SU-DHL-6 (cell line): ENCODE measurements around the gene S100PBP.
A peak's percentile ranks its signal among the peaks of the same experiment; 100 is the strongest.

Experiments used
- H2AFZ ChIP-seq: fragments of 200-600 bp; sonication (generic); 2 replicates; pipeline ENCODE4 v1.6.1; 2014; ENCODE audit warnings: low read depth, mild to moderate bottlenecking, moderate library complexity, mixed read lengths, antibody characterized with exemption, low read length; ENCODE audit not compliant: severe bottlenecking
- H3F3A ChIP-seq: fragments of 200-600 bp; shearing (Covaris generic); 2 replicates; pipeline ENCODE4 v1.6.0; 2016; ENCODE audit warnings: antibody characterized with exemption, mild to moderate bottlenecking; ENCODE audit not compliant: insufficient read depth
- H3K27ac ChIP-seq: fragments of 200-600 bp; sonication (generic); 2 replicates; pipeline ENCODE4 v1.5.1; 2016; ENCODE audit warnings: low read depth, mild to moderate bottlenecking, low read length, moderate library complexity, mixed read lengths
- H3K27me3 ChIP-seq: fragments of 200-600 bp; sonication (generic), shearing (Covaris generic); 2 replicates; pipeline ENCODE4 v1.6.0; 2014; ENCODE audit warnings: mild to moderate bottlenecking, low read length
- H3K36me3 ChIP-seq: fragments of 200-600 bp; sonication (generic); 2 replicates; pipeline ENCODE4 v1.6.1; 2014; ENCODE audit warnings: mild to moderate bottlenecking, low read length, mixed read lengths
- H3K4me2 ChIP-seq: fragments of 300-600, 200-600 bp; shearing (Covaris generic), sonication (generic); 2 replicates; pipeline ENCODE4 v1.6.0; 2014; ENCODE audit warnings: low read length, low read depth, mild to moderate bottlenecking; ENCODE audit not compliant: poor library complexity, severe bottlenecking
- H3K4me3 ChIP-seq: fragments of 200-600 bp; sonication (generic); 2 replicates; pipeline ENCODE4 v1.5.1; 2014; ENCODE audit warnings: antibody characterized with exemption, low read length, mild to moderate bottlenecking, mixed read lengths; ENCODE audit not compliant: insufficient read depth, poor library complexity, severe bottlenecking
- H3K79me2 ChIP-seq: fragments of 200-600 bp; sonication (generic); 2 replicates; pipeline ENCODE4 v1.6.1; 2014; ENCODE audit warnings: mild to moderate bottlenecking, low read length, moderate library complexity; ENCODE audit not compliant: insufficient read depth
- H3K9ac ChIP-seq: fragments of 200-600 bp; sonication (generic); 2 replicates; pipeline ENCODE4 v1.7.0; 2014; ENCODE audit warnings: mild to moderate bottlenecking, low read length
- H3K9me2 ChIP-seq: fragments of 200-600 bp; sonication (generic); replicated peaks from 2 replicates; pipeline ENCODE4 v1.6.1; 2014; ENCODE audit warnings: low read length; ENCODE audit not compliant: insufficient read depth
- H3K9me3 ChIP-seq: fragments of 200-600 bp; sonication (generic); 2 replicates; pipeline ENCODE4 v1.6.1; 2014; ENCODE audit warnings: low read length, mixed read lengths; ENCODE audit not compliant: insufficient read depth
- H4K20me1 ChIP-seq: fragments of 200-600 bp; sonication (generic); 2 replicates; pipeline ENCODE4 v1.6.1; 2014; ENCODE audit warnings: low read depth, mild to moderate bottlenecking, antibody characterized with exemption, low read length, moderate library complexity, mixed read lengths
- EZH2phosphoT487 ChIP-seq: fragments of 200-600 bp; sonication (generic), shearing (Covaris generic); conservative IDR thresholded peaks from 2 replicates; pipeline ENCODE4 v1.6.1; 2018; ENCODE audit warnings: mild to moderate bottlenecking, antibody characterized with exemption, low read length, moderate library complexity, mixed read lengths
- TF ChIP-seq, protein P1 (sequence below): fragments of 200-600 bp; sonication (generic); IDR thresholded peaks from one replicate; pipeline ENCODE4 v1.5.1; 2017; ENCODE audit warnings: antibody characterized with exemption, mild to moderate bottlenecking, low read length, moderate library complexity; ENCODE audit not compliant: insufficient read depth, poor library complexity, severe bottlenecking

Gene S100PBP

DNA sequence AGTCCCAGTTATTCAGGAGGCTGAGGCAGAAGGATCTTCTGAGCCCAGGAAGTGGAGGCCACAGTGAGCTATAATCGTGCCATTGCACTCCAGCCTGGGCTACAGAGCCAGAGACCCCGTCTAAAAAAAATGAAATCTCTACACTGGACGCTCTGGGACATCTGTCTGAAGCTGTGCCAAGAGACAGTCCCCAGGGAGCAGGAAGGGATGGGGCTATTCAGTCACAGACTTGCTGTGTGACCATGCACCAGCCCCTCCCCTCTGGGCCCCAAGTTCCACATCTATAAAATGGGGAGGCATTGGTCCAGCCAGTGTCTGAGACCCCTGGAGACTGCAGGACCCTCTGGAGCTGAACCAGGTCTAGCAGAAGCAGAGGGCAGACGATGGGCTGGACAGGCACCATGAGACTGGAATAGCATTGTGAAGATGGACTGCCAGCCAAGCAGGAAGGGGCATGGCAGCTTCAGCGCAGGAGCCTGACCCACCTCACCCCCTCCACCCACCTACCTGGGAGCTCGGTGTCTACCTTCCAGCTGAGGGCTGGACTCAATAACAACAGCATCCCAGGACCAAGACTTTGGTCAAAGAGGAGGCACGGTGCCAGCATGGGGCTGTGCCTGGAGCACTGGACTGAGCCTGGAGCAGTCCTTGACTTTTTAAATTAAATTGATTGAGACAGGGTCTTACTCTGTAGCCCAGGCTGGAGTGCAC lies 82.3 kb downstream of the S100PBP start:
- H3K9ac ChIP-seq, result no peak overlapping the region
- no peak overlapping the region for H3K27ac ChIP-seq
- no peak overlapping the region for H2AFZ ChIP-seq
- TF ChIP-seq EZH2phosphoT487, result no peak
- TF ChIP-seq, protein P1, sequence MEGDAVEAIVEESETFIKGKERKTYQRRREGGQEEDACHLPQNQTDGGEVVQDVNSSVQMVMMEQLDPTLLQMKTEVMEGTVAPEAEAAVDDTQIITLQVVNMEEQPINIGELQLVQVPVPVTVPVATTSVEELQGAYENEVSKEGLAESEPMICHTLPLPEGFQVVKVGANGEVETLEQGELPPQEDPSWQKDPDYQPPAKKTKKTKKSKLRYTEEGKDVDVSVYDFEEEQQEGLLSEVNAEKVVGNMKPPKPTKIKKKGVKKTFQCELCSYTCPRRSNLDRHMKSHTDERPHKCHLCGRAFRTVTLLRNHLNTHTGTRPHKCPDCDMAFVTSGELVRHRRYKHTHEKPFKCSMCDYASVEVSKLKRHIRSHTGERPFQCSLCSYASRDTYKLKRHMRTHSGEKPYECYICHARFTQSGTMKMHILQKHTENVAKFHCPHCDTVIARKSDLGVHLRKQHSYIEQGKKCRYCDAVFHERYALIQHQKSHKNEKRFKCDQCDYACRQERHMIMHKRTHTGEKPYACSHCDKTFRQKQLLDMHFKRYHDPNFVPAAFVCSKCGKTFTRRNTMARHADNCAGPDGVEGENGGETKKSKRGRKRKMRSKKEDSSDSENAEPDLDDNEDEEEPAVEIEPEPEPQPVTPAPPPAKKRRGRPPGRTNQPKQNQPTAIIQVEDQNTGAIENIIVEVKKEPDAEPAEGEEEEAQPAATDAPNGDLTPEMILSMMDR, result no peak
- no peaks in the 10 kb centered on the region for H3K9me3 ChIP-seq
- H3K9me2 ChIP-seq, result no peaks in the 10 kb centered on the region
- no peaks in the 10 kb centered on the region for H3K27me3 ChIP-seq
- no peak overlapping the region for H3K4me2 ChIP-seq
- H3K79me2 ChIP-seq, result no peaks in the 10 kb centered on the region
- no peaks in the 10 kb centered on the region for H3K36me3 ChIP-seq
- H3K4me3 ChIP-seq, result no peak overlapping the region
- no peaks in the 10 kb centered on the region for H4K20me1 ChIP-seq
- no peaks in the 10 kb centered on the region for H3F3A ChIP-seq

DNA sequence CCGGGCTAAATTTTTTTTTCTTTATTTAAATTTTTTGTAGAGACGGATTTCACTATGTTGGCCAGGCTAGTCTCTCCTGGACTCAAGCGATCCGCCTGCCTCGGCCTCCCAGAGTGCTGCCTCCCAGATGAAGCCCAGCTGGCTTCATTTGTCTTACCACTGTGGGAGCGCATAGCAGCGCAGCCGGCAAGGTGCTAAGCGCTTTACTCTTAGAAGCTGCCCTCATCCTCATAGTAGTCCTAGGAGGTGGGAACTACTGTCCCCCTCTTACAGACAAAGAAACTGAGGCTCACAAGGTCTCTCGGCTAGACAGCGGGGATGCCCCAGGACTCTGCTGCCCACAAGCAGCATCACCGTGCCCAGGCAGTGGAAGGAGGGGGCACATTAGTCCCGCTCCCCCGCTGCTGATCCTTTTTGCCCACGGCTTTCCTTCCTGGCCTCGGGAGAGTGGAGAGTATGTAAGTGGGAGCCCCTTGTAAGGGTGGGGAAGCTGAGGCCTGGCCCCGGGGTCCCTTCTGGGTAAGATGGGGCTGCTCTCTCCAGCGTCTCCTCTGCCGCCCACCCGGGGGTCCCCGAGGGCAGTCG lies 83.0 kb downstream of the S100PBP start:
- peak overlapping the region; percentile 41; the same call in 1 of the 2 replicates for H3K9ac ChIP-seq
- H3K27ac ChIP-seq, result no peak overlapping the region
- TF ChIP-seq, protein P1, result no peak
- H3F3A ChIP-seq, result no peaks in the 10 kb centered on the region
- no peaks in the 10 kb centered on the region for H3K27me3 ChIP-seq
- no peaks in the 10 kb centered on the region for H3K9me2 ChIP-seq
- H3K79me2 ChIP-seq, result no peaks in the 10 kb centered on the region
- no peaks in the 10 kb centered on the region for H3K36me3 ChIP-seq
- peak overlapping the region; percentile 46 for H3K4me3 ChIP-seq
- no peaks in the 10 kb centered on the region for H4K20me1 ChIP-seq
- H2AFZ ChIP-seq, result no peak overlapping the region
- H3K9me3 ChIP-seq, result no peaks in the 10 kb centered on the region
- peak overlapping the region; percentile 60 for H3K4me2 ChIP-seq

DNA sequence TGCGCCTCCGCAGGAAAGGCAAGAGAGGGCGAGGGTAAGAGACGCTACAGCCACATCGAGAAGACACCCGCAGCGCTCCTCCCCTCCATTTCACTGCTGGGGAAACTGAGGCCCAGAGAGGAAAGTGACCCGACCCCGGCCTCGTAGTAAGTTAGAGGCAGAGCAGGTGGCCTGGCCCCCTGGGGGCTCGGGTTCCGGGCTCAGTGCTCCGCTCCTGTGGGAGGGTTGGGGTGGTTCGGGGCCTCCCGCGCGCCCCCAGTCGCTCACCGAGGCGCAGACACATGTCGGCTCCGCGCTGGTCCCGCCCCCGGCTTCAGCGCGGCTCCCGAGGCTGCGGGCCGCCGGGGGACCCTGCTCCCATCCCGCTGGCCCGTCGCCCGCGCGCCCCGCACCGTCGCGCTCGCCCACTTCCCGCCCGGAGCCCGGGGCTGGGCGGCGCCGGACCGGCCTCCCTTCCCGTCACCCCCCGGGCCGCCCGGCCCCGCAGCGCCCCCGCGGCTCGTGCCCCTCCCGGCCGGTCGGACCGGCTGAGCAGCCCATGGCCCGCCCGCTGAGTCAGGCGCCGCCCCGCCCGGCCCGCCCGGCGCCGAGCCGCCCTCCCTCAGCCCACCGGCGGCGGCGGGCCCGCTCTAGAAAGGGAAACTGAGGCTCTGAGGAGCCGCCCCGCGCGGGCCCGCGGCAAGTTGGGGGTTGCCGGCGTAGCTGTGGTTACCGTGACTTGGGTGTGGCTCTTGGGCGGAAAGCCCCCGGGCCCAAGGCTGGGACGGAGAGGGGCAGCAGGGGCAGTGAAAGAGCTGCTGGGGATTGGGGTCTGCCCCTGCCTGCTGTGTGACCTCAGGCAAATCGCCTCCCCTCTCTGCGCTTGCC lies 83.7 kb downstream of the S100PBP start, which contains the start of gene TMEM54:
TMEM54 (minus strand) TSS at position 434 of the 867 bp plus-strand sequence; CDS start at position 283, 151 bp downstream.
- TF ChIP-seq, protein P1, result no peak
- Histone ChIP-seq H3F3A (no peaks in the 10 kb centered on the region), H3K9me3 (no peaks in the 10 kb centered on the region), H3K4me3 (peak within 1 kb of the TSS; percentile 47), H4K20me1 (no peaks in the 10 kb centered on the region), H2AFZ (no peak within 1 kb of the TSS), H3K9ac (peak within 1 kb of the TSS; percentile 41; the same call in 1 of the 2 replicates), H3K4me2 (peak within 1 kb of the TSS; percentile 60), H3K79me2 (no peaks in the 10 kb centered on the region), H3K27ac (no peak within 1 kb of the TSS), H3K9me2 (no peaks in the 10 kb centered on the region), H3K27me3 (no peaks in the 10 kb centered on the region), H3K36me3 (no peaks in the 10 kb centered on the region)
